Skeletal muscle satellite cell (primary cell): Measurements from ENCODE around the gene FANCI. TPM values are rescaled to one million over a fixed set of nuclear protein-coding genes. Genes with fewer than 3 reads are reported as not detected.
A peak's percentile ranks its signal among the peaks of the same experiment; 100 is the strongest.

Experiments used
- H3K27me3 ChIP-seq: 2 replicates; pipeline ENCODE4 v1.7.0; 2013; ENCODE audit warnings: low read length; ENCODE audit not compliant: control insufficient read depth, insufficient read depth
- H3K36me3 ChIP-seq: 2 replicates; pipeline ENCODE4 v1.7.0; 2013; ENCODE audit warnings: mild to moderate bottlenecking, control low read depth, low read length; ENCODE audit not compliant: insufficient read depth
- H3K4me1 ChIP-seq: 2 replicates; pipeline ENCODE4 v1.7.0; 2013; ENCODE audit warnings: low read length; ENCODE audit not compliant: control insufficient read depth, insufficient read depth
- H3K4me2 ChIP-seq: 2 replicates; pipeline ENCODE4 v1.7.0; 2013; ENCODE audit warnings: mild to moderate bottlenecking, low read length
- H3K4me3 ChIP-seq: 2 replicates; pipeline ENCODE4 v1.7.0; 2013; ENCODE audit warnings: low read length
- H3K9ac ChIP-seq: 2 replicates; pipeline ENCODE4 v1.7.0; 2013; ENCODE audit warnings: mild to moderate bottlenecking, low read depth, low read length, moderate library complexity
- H3K9me3 ChIP-seq: replicated peaks from 2 replicates; pipeline ENCODE4 v1.7.0; 2013; ENCODE audit warnings: mild to moderate bottlenecking, control low read depth, low read length
- total RNA-seq: library from RNA; depleted of rRNA; stranded (reverse); fragments of >200 nt; gene quantifications from 2 replicates; pipeline ENCODE4 v1.2.3, GENCODE V29; 2012; rRNA removed

FANCI gene
- 16.0 and 20.8 TPM in 2 replicates for total RNA-seq

GRCh38 chr15:89243691-89244573 is at the start of gene FANCI:
FANCI (plus strand) TSS chr15:89243979; CDS start chr15:89247648, 3,669 bp downstream.
- Histone ChIP-seq H3K4me3 (peak within 1 kb of the TSS; percentile 87), H3K36me3 (no peaks in the 10 kb centered on the region), H3K27me3 (peaks cover under 1% of the 10 kb centered on the region), H3K4me2 (peak within 1 kb of the TSS; percentile 97), H3K4me1 (peaks cover 19% of the 10 kb centered on the region), H3K9me3 (no peaks in the 10 kb centered on the region), H3K9ac (peak within 1 kb of the TSS; percentile 86)

DNA sequence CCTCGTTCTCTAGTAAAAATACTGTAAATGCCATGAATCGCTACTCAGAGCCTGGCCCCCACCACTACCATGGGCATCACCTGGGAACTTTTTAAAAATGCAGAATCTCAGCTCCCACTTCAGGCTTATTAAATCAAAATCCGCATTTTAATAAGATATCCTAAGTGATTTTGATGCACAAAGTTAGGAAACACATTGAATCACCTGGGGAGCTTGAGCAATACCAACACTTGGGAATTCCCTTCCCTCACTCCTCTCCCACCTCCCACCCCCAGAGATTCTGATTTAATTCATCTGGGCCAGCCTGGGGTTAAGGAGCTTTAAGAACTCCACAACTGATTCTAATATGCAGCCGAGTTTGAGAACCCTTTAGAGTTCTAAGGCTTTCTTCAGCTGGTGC is 49.2 kb upstream of the FANCI start:
- peaks cover 64% of the 10 kb centered on the region for H3K36me3 ChIP-seq
- no peak overlapping the region for H3K4me2 ChIP-seq
- no peak overlapping the region for H3K9ac ChIP-seq
- no peaks in the 10 kb centered on the region for H3K9me3 ChIP-seq
- peaks cover 10% of the 10 kb centered on the region for H3K4me1 ChIP-seq
- H3K27me3 ChIP-seq = no peaks in the 10 kb centered on the region
- H3K4me3 ChIP-seq = no peak overlapping the region

DNA sequence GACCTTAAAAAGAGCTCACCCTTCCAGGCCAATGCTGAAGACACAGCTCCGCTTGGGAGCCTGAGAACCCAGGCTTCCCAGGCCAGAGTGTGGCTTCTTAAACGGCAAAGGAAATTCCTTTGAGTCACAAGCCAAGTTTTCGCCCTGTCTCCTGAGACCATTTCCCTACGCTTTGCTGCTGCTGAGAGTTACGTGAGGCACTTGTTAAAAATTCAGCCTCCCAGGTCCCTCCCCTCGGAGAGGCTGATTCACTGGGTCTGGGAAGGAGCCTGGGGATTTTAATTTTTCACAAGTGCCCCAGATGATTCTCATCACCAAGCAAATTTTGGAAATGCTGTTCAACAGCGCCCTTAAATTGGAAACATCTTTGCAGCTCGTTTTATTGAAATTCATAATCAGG is 47.9 kb upstream of the FANCI start:
- Histone ChIP-seq H3K4me3 (no peak overlapping the region), H3K36me3 (peaks cover 53% of the 10 kb centered on the region), H3K4me2 (peak overlapping the region; percentile 30), H3K9me3 (no peaks in the 10 kb centered on the region), H3K27me3 (no peaks in the 10 kb centered on the region), H3K9ac (no peak overlapping the region), H3K4me1 (peaks cover 10% of the 10 kb centered on the region)

DNA sequence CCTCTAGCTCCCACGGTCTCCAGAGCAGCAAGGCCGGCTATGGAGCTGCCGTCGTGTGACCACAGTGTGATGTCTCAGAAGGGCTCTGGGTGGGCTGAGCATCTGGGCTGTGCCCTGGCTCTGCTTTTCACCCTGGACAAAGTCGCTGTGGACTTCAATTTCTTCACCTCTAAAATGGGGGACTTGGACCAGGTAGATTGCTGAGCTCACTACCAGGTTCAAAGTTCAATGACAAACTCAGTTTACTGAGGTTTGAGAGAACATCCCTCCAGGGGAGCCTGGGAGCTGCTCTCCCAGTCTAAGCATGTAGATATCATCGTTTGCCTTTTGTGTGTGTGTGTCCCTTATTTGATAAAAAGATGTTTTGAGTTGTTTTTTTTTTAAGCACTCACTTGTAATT is 47.5 kb upstream of the FANCI start:
- H3K4me1 ChIP-seq = peaks cover 10% of the 10 kb centered on the region
- H3K9me3 ChIP-seq = no peaks in the 10 kb centered on the region
- H3K4me2 ChIP-seq = no peak overlapping the region
- H3K36me3 ChIP-seq = peaks cover 49% of the 10 kb centered on the region
- H3K27me3 ChIP-seq = no peaks in the 10 kb centered on the region
- no peak overlapping the region for H3K9ac ChIP-seq
- H3K4me3 ChIP-seq = no peak overlapping the region

GRCh38 chr15:89196994-89197393 is 46.8 kb upstream of the FANCI start:
- H3K4me2 ChIP-seq = no peak overlapping the region
- peaks cover 10% of the 10 kb centered on the region for H3K4me1 ChIP-seq
- no peak overlapping the region for H3K4me3 ChIP-seq
- H3K9me3 ChIP-seq = no peaks in the 10 kb centered on the region
- H3K36me3 ChIP-seq = peaks cover 44% of the 10 kb centered on the region
- no peaks in the 10 kb centered on the region for H3K27me3 ChIP-seq
- no peak overlapping the region for H3K9ac ChIP-seq

DNA sequence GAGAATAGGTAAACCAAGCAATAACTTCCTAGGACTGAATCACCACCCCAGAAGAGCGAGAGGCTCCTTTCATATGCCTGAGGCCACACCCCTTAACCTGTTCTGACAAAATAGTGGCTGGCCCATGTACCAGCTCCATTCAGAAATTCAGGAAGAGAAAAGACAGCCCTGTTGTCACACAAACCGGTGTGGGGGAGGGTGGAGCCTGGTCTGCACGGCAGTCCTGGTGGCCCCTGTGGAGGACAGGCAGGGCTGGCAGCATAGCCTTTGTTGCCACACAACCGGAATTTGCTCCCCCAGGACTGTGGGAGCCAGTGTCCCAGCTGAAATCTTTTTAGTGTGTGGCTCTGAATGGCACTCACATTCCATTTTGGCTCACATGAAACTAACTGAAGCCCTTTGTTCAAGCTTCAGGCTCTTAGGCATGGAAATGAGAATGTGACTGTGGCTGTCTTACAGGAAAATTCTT is 46.2 kb upstream of the FANCI start:
- Histone ChIP-seq H3K9me3 (no peaks in the 10 kb centered on the region), H3K4me3 (no peak overlapping the region), H3K9ac (no peak overlapping the region), H3K4me1 (peaks cover 10% of the 10 kb centered on the region), H3K4me2 (no peak overlapping the region), H3K36me3 (peaks cover 41% of the 10 kb centered on the region), H3K27me3 (no peaks in the 10 kb centered on the region)

DNA sequence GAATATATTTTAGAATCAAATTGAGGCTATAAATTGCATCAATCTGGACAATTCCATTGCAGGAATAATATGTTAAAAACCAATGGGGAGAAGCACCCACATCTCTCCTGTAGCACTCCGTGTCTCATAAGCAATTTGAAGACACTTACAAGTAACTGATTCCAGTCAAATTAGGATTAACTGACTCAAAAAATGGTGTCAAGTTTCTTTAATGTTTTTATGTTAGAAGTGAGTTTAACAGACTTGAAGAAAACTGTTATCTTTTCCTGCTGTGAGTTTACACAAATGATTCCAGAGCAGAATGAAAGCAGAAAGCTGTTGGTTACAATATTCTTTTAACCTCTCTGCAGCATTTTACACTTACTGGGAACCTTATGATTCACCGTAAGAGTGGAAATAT is 45.6 kb upstream of the FANCI start:
- Histone ChIP-seq H3K4me2 (no peak overlapping the region), H3K27me3 (no peaks in the 10 kb centered on the region), H3K9ac (no peak overlapping the region), H3K4me3 (no peak overlapping the region), H3K36me3 (peaks cover 34% of the 10 kb centered on the region), H3K4me1 (peaks cover 10% of the 10 kb centered on the region), H3K9me3 (no peaks in the 10 kb centered on the region)

GRCh38 chr15:89198934-89199333 is 44.8 kb upstream of the FANCI start:
- Histone ChIP-seq H3K4me3 (no peak overlapping the region), H3K4me1 (peaks cover 10% of the 10 kb centered on the region), H3K9ac (no peak overlapping the region), H3K36me3 (peaks cover 30% of the 10 kb centered on the region), H3K9me3 (no peaks in the 10 kb centered on the region), H3K4me2 (no peak overlapping the region), H3K27me3 (no peaks in the 10 kb centered on the region)

DNA sequence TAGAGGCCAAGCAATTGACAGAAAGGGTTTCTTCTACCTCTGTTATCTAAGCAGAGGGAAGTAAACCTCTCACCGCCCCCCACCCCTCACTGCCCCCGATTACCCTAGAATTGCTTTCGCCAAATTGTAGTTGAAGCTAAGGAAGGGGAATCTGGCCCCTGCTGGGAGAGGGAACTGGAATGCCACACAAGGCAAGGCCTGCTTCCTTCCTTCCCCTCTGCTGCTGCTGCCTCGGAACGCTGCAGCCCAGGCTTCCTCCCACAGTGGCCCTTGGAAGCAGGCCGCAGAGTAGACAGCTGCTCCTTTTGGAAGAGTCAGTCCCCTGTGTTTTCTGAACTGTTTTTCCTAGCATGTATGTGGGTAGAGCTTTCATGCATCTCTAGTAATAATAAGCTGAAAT is 44.0 kb upstream of the FANCI start:
- H3K4me1 ChIP-seq = peaks cover 10% of the 10 kb centered on the region
- H3K36me3 ChIP-seq = peaks cover 23% of the 10 kb centered on the region

GRCh38 chr15:89200182-89200581 is 43.6 kb upstream of the FANCI start:
- Histone ChIP-seq H3K27me3 (no peaks in the 10 kb centered on the region), H3K4me1 (peaks cover 10% of the 10 kb centered on the region), H3K36me3 (peaks cover 19% of the 10 kb centered on the region), H3K9me3 (no peaks in the 10 kb centered on the region), H3K9ac (no peak overlapping the region), H3K4me3 (no peak overlapping the region), H3K4me2 (no peak overlapping the region)

More for the DNA sequence above, 44.0 kb upstream of the FANCI start:
- Histone ChIP-seq H3K4me3 (no peak overlapping the region), H3K27me3 (no peaks in the 10 kb centered on the region), H3K9me3 (no peaks in the 10 kb centered on the region), H3K9ac (no peak overlapping the region), H3K4me2 (no peak overlapping the region)

DNA sequence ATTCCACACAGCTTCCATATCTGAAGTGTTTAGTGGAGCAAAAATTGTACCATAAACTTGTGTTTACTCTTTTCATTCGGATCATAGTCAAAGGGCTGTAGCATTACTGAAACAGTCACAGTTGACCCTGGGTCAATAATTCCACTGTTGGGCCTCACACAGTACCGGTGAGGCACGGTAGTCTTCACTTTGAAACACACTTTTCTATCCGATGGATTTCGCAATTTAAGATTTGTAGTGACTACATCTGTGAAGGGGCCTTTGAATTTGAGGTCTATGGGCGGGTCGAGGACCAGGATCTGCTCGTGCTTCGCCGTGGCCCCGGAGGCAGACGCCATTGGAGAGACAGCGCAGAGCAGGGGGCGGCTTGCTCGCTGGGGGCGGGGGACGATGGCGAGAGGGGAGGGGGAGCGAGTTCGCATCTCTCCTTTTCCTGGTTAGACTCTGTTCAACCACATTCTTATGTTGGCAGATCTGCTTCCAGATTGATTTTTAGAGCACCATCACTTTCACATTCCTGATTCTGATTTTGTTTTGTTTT is 42.2 kb upstream of the FANCI start:
- no peaks in the 10 kb centered on the region for H3K27me3 ChIP-seq
- peaks cover 16% of the 10 kb centered on the region for H3K36me3 ChIP-seq
- no peak overlapping the region for H3K4me2 ChIP-seq
- no peak overlapping the region for H3K9ac ChIP-seq
- H3K4me3 ChIP-seq = no peak overlapping the region
- H3K4me1 ChIP-seq = no peaks in the 10 kb centered on the region
- H3K9me3 ChIP-seq = no peaks in the 10 kb centered on the region
